HT1080 (cell line): ENCODE data around the gene PDE4B. TPM values are rescaled to one million over a fixed set of nuclear protein-coding genes. Genes with fewer than 3 reads are reported as not detected.
"Not testable (repeated sequence)": the region's sequence is repeated elsewhere in the genome, so short reads cannot be mapped to it uniquely, and the experiment has no call there.

Experiments
- DNase-seq: peaks from one replicate; pipeline ENCODE4 v3.0.0-alpha.2; 2015; ENCODE audit warnings: low read depth
- small RNA-seq: library from RNA; depleted of rRNA; stranded (forward); fragments of <200 nt; gene quantifications from one replicate; pipeline ENCODE3, GENCODE V24; 2014
- total RNA-seq: library from RNA; depleted of rRNA; stranded (reverse); fragments of >200 nt; shearing (Covaris generic); gene quantifications from 2 replicates; pipeline ENCODE4 v1.2.3, GENCODE V29; 2014

PDE4B gene
- total RNA-seq, 1 experiment from 2014 or later = 7.6 TPM

DNA sequence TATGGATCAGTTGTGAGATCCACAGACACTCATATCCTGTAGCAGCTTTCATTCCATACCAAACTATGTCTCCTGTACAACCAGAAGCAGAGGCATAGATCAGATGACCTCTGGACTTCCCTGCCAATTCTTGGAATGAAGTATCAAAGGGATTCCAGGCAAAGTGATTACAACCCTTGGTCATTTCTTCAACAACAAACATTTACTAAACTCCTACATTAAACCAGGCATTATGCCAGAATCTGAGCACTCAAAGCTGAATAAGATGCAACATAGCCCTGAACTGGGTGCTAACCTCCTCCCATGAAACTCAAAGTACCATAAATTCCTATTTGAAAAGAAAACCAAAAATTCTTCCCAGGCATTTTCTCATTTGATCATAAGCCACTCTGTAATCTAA is 620.0 kb downstream of the PDE4B start:
- DNase-seq = peak; percentile 4

DNA sequence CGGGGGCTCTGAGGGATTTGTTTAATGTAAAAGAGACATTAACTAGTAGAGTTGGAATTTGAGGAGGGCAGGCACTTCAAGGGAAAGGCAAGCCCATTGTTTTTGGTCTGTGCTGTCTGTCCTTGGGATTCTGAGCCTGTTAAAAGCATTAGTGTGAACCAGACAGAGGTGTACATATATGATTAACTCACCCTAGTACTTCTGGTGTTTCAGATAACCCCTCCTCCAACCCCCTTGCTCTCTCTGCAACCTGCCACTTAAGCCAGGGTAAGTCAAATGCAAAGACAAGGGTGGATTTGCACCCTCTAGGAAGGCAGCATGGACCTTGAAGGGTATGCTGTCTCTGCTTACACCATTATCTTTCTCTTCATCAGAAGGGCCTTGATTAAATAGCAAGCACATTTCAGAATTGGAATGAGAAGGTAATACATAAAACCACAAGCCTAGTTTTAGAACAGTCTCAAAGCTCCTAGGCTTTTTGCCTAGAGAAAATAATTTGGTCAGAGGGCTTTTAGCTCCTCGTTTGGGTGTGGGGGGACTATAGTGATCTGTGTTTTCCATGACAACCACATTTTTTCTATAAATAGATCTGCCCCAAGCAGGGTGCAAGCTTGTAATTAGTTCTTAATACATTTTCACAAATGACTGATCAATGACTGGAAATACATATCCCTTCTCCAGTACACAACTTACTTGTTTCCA is 620.6 kb downstream of the PDE4B start:
- no peak for DNase-seq

DNA sequence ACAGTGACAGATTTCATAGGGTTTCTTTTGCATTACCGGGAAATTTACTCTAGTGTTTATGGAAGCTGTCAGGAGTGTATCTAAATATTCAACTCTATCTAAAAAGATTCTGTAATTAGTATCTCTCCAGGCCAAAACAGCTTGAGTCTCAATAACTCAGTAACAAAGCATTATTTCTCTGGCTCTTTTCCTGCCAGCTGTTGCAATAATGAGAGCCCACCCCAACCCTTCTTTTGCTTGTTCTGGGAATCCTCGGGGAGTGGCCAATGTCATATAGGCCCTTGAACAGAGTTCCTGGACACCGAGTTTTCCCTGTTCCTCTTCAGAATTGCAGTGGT is 621.1 kb downstream of the PDE4B start:
- DNase-seq = no peak

DNA sequence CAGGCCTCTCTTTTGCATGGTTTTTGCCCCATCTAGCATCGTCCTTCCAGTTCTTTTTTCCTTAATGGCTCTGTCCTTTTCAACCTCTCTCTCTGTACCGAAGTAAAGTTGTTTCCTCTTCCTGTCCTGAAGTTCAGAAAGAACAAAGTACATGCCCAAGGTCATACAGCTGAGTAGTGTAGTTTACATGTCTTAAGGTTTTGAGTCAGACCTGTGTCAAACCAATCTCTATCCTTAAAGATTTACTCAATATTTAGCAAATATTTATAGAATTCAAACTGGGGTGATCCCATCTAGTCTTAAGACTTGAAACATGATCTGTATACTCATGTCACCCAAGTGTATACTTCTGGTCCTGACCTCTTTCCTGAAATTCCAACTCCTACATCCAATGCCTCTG is 622.6 kb downstream of the PDE4B start:
- no peak for DNase-seq

DNA sequence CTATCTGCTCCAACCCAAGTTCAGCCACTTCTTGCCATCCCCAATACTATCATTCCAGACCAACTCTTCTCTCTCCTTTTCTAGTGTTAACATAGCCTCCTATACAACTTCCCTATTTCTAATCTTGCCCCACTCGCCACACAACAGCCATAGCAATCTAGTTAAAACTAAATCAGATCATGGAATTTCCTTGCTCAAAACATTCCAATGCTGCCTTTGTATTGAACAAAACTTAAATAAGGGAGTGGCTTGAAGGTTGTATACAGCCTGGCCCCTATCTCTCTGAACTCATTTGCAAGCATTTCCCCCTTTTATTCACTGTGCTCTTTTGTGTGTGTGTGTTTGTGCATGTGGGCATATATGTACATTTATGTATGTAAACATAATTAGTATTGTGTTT is 623.2 kb downstream of the PDE4B start:
- no peak for DNase-seq

DNA sequence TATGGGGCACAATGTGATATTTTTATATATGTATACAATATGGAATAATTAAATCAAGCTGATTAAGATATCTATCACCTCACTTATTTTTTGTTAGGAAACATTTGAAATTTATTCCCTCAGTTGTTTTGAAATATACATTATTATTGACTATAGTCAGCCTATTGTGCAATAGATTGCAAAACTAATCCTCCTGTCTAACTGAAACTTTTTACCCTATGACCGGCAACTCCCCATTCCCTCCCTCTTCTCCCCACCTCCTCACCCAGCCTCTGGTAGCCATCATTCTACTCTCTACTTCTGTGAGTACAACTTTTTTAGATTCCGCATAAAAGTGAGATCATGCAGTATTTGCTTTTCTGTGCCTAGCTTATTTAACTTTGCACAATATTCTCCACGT is 623.6 kb downstream of the PDE4B start:
- DNase-seq = no peak

DNA sequence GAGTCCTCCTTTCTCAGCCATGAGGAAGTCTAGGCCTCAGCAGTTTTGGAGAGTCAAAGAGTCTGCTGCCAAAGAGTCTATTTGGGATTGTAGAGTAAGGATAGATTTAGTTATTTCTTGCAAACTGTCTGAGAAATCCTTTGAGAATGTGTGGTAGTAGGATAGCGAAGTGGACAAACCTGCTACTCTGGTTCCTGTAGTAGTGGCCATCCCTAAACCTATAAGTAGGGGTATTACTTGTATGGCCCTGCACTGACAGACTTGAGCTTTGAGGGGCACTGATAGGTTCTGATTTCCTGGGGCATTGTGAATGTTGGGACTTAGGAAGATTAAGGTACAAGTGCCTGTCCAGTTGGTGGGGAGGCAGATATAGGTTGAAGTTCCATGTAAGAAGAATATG is 625.3 kb downstream of the PDE4B start:
- DNase-seq = no peak

DNA sequence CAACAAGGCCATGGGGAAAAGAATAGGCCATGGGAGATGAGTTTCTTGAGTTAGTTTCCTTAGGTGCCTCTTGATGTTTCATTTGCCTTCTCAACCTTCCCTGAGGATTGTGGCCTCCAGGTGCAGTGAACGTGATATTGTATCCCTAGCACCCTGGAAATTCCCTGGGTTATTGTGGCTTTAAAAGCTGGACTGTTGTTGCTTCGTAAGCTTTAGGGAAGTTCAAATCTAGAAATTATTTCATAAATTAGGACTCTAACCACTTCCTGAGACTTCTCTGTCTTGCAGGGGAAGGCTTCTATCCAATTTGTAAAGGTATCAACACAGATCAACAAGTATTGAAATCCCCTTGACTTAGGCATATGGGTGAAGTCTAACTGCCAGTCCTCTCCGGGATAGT is 627.5 kb downstream of the PDE4B start:
- not testable (repeated sequence) for DNase-seq

DNA sequence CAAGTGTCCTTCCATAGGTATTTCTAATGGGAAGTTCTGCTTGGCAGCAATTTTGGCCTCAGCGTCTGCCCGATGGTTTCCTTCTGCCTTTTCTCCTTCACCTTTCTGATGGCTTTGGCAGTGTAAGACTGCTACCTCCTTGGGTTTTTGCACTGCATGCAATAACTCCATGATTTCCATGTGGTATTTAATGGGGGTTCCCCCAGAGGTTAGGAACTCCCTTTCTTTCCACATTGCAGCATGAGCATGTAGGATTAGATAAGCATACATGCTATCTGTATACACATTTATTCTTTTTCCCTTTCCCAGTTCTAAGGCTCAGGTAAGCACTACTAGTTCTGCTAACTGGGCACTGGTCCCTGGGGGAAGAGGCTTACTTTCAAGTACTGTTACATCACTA is 628.2 kb downstream of the PDE4B start:
- DNase-seq = not testable (repeated sequence)

DNA sequence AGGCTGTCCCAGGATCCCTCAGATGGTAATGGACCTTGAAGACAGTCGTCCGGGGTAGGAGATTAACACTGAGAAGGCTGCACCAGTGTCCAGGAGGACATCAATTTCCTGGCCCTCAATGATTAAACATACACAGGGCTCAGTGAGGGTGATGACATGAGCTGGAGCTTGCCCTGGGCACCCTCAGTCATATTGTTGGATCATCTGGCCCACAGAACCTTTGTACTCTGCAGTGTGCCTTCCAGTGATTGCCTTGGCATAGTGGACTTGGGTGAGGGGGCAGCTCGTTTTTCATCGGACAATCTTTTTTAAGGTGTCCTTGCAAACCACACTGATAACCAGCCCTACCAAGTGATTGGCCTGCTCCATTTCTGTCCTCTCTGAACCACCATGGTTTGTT is 630.1 kb downstream of the PDE4B start:
- DNase-seq = no peak

Small RNAs within 50 kb of the gene (small RNA-seq; reads per million reads assigned to genes)
- gene RN7SL854P (not detected), gene RNU4-88P (not detected)
